Neuronal stem cell (in vitro differentiated cells): Measurements from ENCODE around the gene HSDL1.
A peak's percentile ranks its signal among the peaks of the same experiment; 100 is the strongest.

Experiments used
- DNase-seq: peaks from one replicate; pipeline ENCODE4 v3.0.0-alpha.2; 2013; ENCODE audit warnings: low spot score
- H2AFZ ChIP-seq: one replicate; pipeline ENCODE4 v1.6.1; 2013; ENCODE audit warnings: mild to moderate bottlenecking, low read length, inconsistent platforms
- H2AK5ac ChIP-seq: 2 replicates; pipeline ENCODE4 v1.6.1; 2013; ENCODE audit warnings: low read depth, mild to moderate bottlenecking, inconsistent platforms, low read length, moderate library complexity, mixed read lengths
- H2BK120ac ChIP-seq: 2 replicates; pipeline ENCODE4 v1.6.1; 2013; ENCODE audit warnings: low read depth, mild to moderate bottlenecking, inconsistent platforms, low read length, moderate library complexity, mixed read lengths
- H2BK12ac ChIP-seq: one replicate; pipeline ENCODE4 v1.6.1; 2013; ENCODE audit warnings: low read length, inconsistent platforms
- H2BK15ac ChIP-seq: 2 replicates; pipeline ENCODE4 v1.6.1; 2013; ENCODE audit warnings: mild to moderate bottlenecking, low read length, inconsistent platforms, mixed read lengths
- H2BK5ac ChIP-seq: one replicate; pipeline ENCODE4 v1.6.1; 2013; ENCODE audit warnings: inconsistent platforms, mild to moderate bottlenecking, low read length, moderate library complexity
- H3K14ac ChIP-seq: one replicate; pipeline ENCODE4 v1.6.1; 2013; ENCODE audit warnings: low read length, inconsistent platforms
- H3K18ac ChIP-seq: 2 replicates; pipeline ENCODE4 v1.6.1; 2013; ENCODE audit warnings: low read length, inconsistent platforms
- H3K23ac ChIP-seq: 2 replicates; pipeline ENCODE4 v1.6.1; 2013; ENCODE audit warnings: low read depth, mild to moderate bottlenecking, mixed read lengths, low read length, inconsistent platforms; ENCODE audit not compliant: poor library complexity
- H3K27ac ChIP-seq: replicated peaks from 3 replicates; pipeline ENCODE4 v1.5.1; 2013; ENCODE audit warnings: low read length, inconsistent platforms
- H3K27me3 ChIP-seq, 3 experiments: 2 replicates each; pipeline ENCODE4 v1.6.1; 2013; ENCODE audit warnings: low read length in 3 of 3, mild to moderate bottlenecking in 2 of 3, inconsistent platforms in 1 of 3, low read depth in 1 of 3, mixed read lengths in 1 of 3, moderate library complexity in 1 of 3; ENCODE audit not compliant: control insufficient read depth in 3 of 3, insufficient read depth in 3 of 3
- H3K36me3 ChIP-seq, 2 donors: replicated peaks in 1 of 2; 2 replicates each; pipeline ENCODE4 v1.6.1; 2013; ENCODE audit warnings: low read length in 2 of 2; ENCODE audit not compliant: control insufficient read depth in 2 of 2, insufficient read depth in 2 of 2
- H3K4ac ChIP-seq: 2 replicates; pipeline ENCODE4 v1.6.1; 2013; ENCODE audit warnings: inconsistent platforms, mild to moderate bottlenecking, low read length, moderate library complexity
- H3K4me1 ChIP-seq, 2 donors: 1 replicate in 1 of 2; 2 replicates in 1 of 2; pipeline ENCODE4 v1.6.1; 2013; ENCODE audit warnings: low read length in 2 of 2, low read depth in 1 of 2; ENCODE audit not compliant: control insufficient read depth in 2 of 2, insufficient read depth in 1 of 2
- H3K4me2 ChIP-seq: one replicate; pipeline ENCODE4 v1.6.1; 2013; ENCODE audit warnings: mild to moderate bottlenecking, low read length, inconsistent platforms; ENCODE audit not compliant: insufficient read depth, poor library complexity, severe bottlenecking
- H3K4me3 ChIP-seq, 2 donors: 2 replicates each; pipeline ENCODE4 v1.5.1; 2013; ENCODE audit warnings: low read length in 2 of 2, mild to moderate bottlenecking in 2 of 2, inconsistent platforms in 1 of 2, moderate library complexity in 1 of 2
- H3K79me1 ChIP-seq: one replicate; pipeline ENCODE4 v1.6.1; 2013; ENCODE audit warnings: low read depth, mild to moderate bottlenecking, inconsistent platforms, low read length, moderate library complexity
- H3K9ac ChIP-seq: one replicate; pipeline ENCODE4 v1.6.1; 2013; ENCODE audit warnings: mild to moderate bottlenecking, low read depth, low read length, inconsistent platforms; ENCODE audit not compliant: poor library complexity
- H3K9me3 ChIP-seq, 2 donors: replicated peaks in 1 of 2; 2 replicates each; pipeline versions ENCODE3 to v1.6.1; 2013; ENCODE audit warnings: low read length in 2 of 2, mild to moderate bottlenecking in 2 of 2, inconsistent platforms in 1 of 2, low read depth in 1 of 2, mixed read lengths in 1 of 2, moderate library complexity in 1 of 2; ENCODE audit not compliant: control insufficient read depth in 2 of 2, insufficient read depth in 1 of 2
- H4K8ac ChIP-seq: one replicate; pipeline ENCODE4 v1.6.1; 2013; ENCODE audit warnings: low read depth, mild to moderate bottlenecking, inconsistent platforms, low read length, moderate library complexity
- H4K91ac ChIP-seq: one replicate; pipeline ENCODE4 v1.6.1; 2013; ENCODE audit warnings: low read length, low read depth, mild to moderate bottlenecking, inconsistent platforms; ENCODE audit not compliant: poor library complexity
- WGBS, 2 donors: extraction: QIAGEN DNeasy Blood & Tissue Kit; methylation state at CpG; one replicate each; pipeline ENCODE4 v1.1.7; 2013; ENCODE audit warnings: missing lambda C conversion rate in 2 of 2, mixed read lengths in 1 of 2; ENCODE audit not compliant: insufficient read length in 2 of 2, insufficient replicate concordance in 1 of 2; ENCODE audit errors: extremely low coverage in 2 of 2; 5-methylcytosine and 5-hydroxymethylcytosine counted together

The HSDL1 gene

DNA sequence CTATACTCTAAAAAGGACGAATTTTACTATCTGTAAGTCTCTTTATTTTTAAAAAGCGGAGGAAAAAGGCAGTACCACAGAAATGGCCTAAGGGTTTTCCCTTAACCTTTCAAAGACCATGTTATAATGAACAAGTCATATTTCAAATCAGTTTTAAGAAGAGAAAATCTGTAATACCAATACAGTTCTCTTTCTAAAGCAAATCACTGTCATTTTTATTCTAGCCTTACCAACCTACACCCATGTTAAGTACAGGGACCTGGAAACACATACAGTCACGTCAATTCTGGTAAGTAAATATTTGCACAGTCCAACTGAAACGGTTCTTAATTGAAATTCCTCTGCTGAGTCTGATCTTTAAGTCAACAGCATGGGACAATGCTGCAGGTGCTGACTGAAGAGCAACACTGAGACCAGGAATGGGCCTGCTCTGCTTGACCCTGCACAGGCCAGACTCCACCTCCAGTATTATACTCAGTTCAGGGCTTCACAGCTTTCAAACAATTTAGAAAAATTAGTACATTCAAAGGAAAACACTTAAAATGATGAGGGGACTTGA is 48.5 kb downstream of the HSDL1 start:
- Histone ChIP-seq H2BK120ac (no peak overlapping the region), H4K91ac (no peak overlapping the region), H4K8ac (no peak overlapping the region), H3K27ac (no peak overlapping the region), H2AK5ac (no peak overlapping the region), H3K4me2 (no peak overlapping the region), H3K9me3 (no peaks in the 10 kb centered on the region), H3K9ac (no peak overlapping the region), H2BK12ac (no peak overlapping the region), H3K14ac (no peak overlapping the region), H3K4me1 (no peaks in the 10 kb centered on the region), H3K27me3 (no peaks in the 10 kb centered on the region), H3K18ac (no peak overlapping the region), H3K4me3 (no peak overlapping the region), H3K23ac (no peak overlapping the region), H2BK5ac (no peak overlapping the region), H3K36me3 (peaks cover 35 to 92% of the 10 kb centered on the region in 2 donors), H2AFZ (no peak overlapping the region), H3K4ac (no peak overlapping the region), H2BK15ac (no peak overlapping the region), H3K79me1 (no peaks in the 10 kb centered on the region)
- no CpG with 5 or more reads among the region's 4 CpGs for WGBS, 2 donors
- no peak for DNase-seq

GRCh38 chr16:84095466-84095865 is 49.5 kb downstream of the HSDL1 start:
- Histone ChIP-seq H3K18ac (no peak overlapping the region), H2BK15ac (no peak overlapping the region), H3K4me1 (no peaks in the 10 kb centered on the region), H3K4me2 (no peak overlapping the region), H2BK5ac (no peak overlapping the region), H2BK12ac (no peak overlapping the region), H2AFZ (no peak overlapping the region), H3K9ac (no peak overlapping the region), H3K27me3 (no peaks in the 10 kb centered on the region), H3K23ac (peak overlapping the region; percentile 8), H3K4ac (no peak overlapping the region), H4K91ac (no peak overlapping the region), H3K9me3 (no peaks in the 10 kb centered on the region), H3K79me1 (no peaks in the 10 kb centered on the region), H3K14ac (no peak overlapping the region), H2BK120ac (no peak overlapping the region), H3K27ac (no peak overlapping the region), H3K36me3 (peaks cover 39 to 95% of the 10 kb centered on the region in 2 donors), H4K8ac (no peak overlapping the region), H2AK5ac (no peak overlapping the region), H3K4me3 (no peak overlapping the region)
- WGBS, 2 donors: no CpG with 5 or more reads among the region's 14 CpGs
- DNase-seq: no peak

DNA sequence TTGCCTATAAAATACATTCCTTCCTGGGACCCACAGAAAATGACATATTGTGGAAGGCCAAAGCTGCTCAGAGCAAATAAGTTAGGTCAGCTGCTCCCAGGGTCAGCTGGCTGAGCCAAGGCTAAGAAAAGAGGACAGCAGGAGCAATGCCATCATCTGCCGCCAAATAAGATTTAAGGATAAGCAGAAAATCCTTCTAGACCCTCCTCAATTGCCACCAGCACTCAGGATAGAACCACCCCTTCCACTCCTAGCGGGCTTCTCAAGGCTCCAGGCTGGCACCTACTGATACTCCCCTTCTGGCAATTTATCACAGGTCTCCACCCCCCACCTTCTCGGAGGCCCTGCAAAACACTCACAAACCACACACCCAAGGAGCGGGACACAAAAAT is 51.1 kb downstream of the HSDL1 start:
- Histone ChIP-seq H3K4me2 (no peak overlapping the region), H3K4me3 (no peak overlapping the region), H3K79me1 (no peaks in the 10 kb centered on the region), H2BK120ac (no peak overlapping the region), H3K4me1 (no peaks in the 10 kb centered on the region), H2AK5ac (no peak overlapping the region), H3K23ac (no peak overlapping the region), H3K14ac (no peak overlapping the region), H2AFZ (no peak overlapping the region), H3K27me3 (no peaks in the 10 kb centered on the region), H3K9me3 (no peaks in the 10 kb centered on the region), H4K8ac (no peak overlapping the region), H2BK15ac (no peak overlapping the region), H3K18ac (no peak overlapping the region), H2BK5ac (no peak overlapping the region), H2BK12ac (no peak overlapping the region), H4K91ac (no peak overlapping the region), H3K27ac (no peak overlapping the region), H3K9ac (no peak overlapping the region), H3K36me3 (peaks cover 48 to 97% of the 10 kb centered on the region in 2 donors), H3K4ac (no peak overlapping the region)
- DNase-seq: no peak
- no CpG with 5 or more reads among the region's 4 CpGs for WGBS, 2 donors

DNA sequence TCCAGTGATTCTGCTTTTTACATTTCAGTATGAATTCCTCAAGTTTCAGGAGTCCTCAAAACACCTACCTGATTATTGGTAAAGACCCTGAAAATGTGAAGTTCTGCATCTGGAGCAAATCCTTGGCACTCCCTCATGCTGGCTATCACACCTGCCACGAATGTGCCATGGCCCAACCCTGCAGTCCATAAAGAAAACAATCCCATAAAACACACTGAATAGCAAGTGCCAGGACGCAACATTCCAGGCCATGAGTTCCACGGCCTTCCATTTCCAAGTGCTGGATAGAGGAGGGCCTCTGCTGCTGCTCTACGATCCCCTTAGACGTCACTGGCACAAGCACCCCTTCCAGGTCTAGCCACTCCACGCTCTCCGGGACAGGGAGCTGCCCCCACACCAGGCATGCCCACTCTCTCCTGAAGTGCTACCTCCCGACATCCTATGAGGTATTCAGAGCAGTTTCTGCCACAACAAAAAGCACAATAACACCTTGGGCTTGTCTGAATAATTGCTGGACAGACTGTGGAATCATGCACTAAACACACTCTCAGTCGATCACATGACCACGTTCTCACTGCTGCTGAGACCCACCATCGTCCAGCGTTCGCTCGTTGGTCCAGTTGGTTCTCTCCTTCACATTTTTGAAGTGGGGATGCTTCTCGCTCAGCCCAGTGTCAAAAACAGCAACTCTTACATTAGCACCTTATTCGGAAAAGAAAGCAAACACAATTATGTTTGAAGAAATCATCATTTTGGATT is 51.7 kb downstream of the HSDL1 start:
- H2AK5ac ChIP-seq: no peak overlapping the region
- H3K27me3 ChIP-seq: no peaks in the 10 kb centered on the region
- H3K4me3 ChIP-seq: no peak overlapping the region
- no peak overlapping the region for H3K23ac ChIP-seq
- no peak for DNase-seq
- no peak overlapping the region for H3K18ac ChIP-seq
- no peak overlapping the region for H2BK15ac ChIP-seq
- H4K8ac ChIP-seq: no peak overlapping the region
- no peak overlapping the region for H2BK12ac ChIP-seq
- H3K79me1 ChIP-seq: no peaks in the 10 kb centered on the region
- H3K4me1 ChIP-seq: no peaks in the 10 kb centered on the region
- no peaks in the 10 kb centered on the region for H3K9me3 ChIP-seq
- H3K4ac ChIP-seq: no peak overlapping the region
- no peak overlapping the region for H2AFZ ChIP-seq
- no peak overlapping the region for H3K4me2 ChIP-seq
- no peak overlapping the region for H3K9ac ChIP-seq
- no peak overlapping the region for H2BK120ac ChIP-seq
- WGBS, 2 donors: no CpG with 5 or more reads among the region's 16 CpGs
- H2BK5ac ChIP-seq: no peak overlapping the region
- H4K91ac ChIP-seq: no peak overlapping the region
- H3K14ac ChIP-seq: no peak overlapping the region
- H3K27ac ChIP-seq: no peak overlapping the region
- H3K36me3 ChIP-seq: peaks cover 52 to 98% of the 10 kb centered on the region in 2 donors
